GM21529 (cell line): ENCODE measurements around the gene COPS2.

Experiments
- ATAC-seq: cut with Tn5 transposase; IDR thresholded peaks from one replicate; pipeline ENCODE4 v1.9.1; 2021; ENCODE audit not compliant: unreplicated experiment

The COPS2 gene

DNA sequence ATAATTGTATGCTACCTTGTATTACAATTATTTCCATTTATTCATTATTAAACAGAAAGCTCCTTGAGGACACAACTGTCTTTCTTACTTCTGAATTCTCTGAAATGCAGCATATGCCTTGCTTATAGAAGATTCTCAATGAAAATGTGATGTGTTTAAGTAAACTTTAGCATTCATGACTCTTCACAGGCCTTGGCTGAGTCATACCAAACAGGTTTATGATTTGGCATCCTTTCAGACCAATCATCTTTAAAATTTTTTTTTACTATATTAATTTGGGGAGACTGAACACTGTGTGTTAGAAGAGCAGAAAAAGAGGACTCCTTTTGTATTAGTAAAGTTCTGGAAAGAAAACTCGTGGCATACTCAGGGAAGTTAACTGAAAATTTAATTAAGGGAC, 8.3 kb upstream of the COPS2 start:
- no peak for ATAC-seq

GRCh38 chr15:49155834-49156627, 632 bp upstream of the COPS2 start:
- no peak for ATAC-seq

DNA sequence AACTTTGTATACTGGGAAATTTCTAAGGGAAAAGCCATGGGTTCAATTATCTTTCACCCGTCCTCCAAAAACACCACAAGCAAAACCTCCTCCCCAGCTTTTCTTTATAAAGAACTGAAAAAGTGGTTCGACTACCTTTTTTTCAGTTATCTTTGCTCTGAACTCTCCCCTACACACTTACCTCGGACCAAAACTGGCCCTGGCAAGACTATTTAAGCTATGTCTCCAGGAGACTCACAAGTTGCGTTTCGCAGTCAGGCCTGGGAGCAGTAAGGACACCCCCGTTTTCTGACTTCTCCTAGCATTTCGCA, 645 bp downstream of the COPS2 start:
- ATAC-seq = no peak

DNA sequence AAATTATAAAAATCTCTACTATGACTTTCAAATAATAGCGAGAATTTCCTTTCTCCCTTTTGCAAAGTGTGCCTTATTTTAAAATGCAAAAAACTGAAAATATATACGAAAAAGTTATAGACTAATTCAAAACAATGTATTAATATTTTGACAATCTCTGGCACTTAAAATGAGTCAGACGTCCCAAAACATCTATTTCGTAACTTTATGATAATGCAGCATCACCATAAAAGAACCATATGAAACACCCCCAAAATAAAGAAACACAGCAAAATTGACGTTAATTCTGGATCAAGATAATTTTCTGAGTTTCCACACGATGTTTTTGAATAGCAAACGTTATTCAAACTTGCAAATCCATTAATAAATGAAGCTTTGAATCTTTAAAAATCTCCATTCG, 1.0 kb downstream of the COPS2 start:
- no peak for ATAC-seq

- ATAC-seq = no peak
Measured at GRCh38 chr15:49152552-49153312, 2.7 kb downstream of the COPS2 start.

DNA sequence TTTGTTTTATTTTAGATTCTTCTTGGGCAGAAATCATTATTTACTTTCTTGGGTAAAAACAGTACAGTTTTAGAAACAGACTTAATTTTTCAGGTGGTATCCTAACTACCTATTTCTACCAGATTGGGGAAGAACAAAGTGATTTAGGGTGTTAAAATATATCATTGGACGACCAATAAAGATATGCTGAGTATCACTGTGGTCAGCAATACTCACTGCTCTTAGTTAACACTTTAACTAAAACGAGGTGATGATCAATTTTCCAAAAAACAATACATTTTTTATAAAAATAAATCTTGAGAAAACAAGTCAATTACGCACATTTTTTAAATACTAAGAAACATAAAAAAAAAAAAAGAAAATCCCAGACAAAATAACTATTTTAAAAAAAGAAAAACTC, 3.6 kb downstream of the COPS2 start:
- ATAC-seq = no peak

DNA sequence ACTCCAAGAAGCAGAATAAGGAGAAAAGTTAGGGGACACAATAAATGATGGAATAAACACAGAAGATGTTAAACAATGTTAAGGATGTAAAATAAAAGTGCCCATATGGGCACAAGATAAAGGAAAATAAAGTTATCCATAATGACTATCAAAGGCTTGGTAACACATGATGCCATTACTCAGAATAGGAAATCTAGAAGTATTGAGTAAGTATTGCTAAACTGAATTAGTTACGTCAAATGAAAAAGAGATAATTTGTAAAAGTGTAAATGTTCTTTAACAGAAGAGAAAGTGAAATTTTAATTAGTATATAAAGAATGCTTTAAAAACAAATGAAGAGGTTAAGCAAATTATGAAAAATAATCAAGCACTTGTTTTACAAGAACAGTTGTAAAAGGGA, 6.7 kb downstream of the COPS2 start:
- no peak for ATAC-seq

- no peak for ATAC-seq
Measured at GRCh38 chr15:49148298-49148697, 7.1 kb downstream of the COPS2 start.

DNA sequence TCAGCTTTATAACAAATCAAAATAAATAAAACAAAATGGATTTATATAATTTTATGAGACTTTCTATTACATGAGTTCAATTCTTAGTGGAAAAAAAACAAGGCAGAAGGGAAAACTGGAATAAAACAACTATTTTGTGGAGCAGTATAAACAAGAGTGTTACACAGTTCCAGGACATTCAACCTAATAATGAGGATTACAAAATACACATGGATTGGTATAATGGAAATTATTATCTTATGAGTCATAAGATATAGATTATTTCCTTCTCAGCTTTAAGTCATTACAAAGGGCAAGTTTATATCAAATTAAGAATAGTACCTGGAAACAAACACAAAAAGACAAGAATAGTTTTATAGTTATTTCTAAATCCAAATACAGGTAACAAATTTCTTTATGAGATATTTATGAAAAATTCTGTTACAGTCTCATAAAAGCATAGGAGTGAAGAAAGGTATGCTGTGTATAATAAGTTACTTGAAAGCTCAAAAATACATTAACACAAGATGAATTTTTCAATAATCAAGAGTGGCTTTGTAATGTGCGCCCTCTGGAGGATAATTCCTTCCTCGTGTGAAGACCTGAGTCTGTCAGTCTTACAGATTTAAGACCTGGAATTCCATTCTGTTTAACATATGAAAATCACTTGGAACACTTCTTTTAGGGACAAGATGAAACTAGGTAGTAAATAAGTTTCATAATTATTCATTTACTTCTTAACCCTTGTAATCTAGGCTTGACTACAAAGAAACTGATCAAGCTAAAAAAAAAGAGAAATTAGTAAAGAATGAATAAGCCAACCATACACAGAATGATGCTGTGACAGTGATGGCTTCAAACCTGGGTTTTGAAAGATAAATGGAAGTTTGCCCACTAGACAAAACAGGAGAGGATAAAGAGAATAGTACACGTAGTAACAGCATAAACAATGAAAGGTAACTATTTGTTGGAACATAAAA, 9.5 kb downstream of the COPS2 start:
- ATAC-seq = no peak

GRCh38 chr15:49137861-49138260, 17.5 kb downstream of the COPS2 start:
- ATAC-seq = no peak

GRCh38 chr15:49135911-49136310, 19.5 kb downstream of the COPS2 start:
- ATAC-seq = no peak

DNA sequence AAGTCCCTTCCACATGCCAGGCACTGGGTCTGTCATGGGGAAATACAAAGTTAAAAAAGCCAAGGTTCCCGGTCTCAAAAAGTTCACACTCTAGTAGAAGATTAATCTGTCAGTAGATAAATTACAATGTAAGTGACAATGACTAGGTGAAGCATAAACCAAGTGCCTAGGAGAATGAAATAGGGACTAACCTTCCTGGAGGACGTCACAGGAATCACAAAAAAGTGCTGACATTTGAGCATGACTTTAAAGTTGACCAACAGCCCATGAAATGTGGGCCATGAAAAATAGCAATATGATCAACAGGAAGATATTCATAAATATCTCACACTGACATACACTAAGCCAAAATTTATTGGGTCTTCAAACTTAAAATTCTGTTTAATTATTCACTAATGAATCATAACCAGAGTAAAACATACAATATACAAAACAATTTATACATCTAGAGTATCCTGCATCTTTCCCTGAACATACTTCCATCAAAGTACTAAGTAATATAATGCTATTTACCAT, 20.0 kb downstream of the COPS2 start:
- no peak for ATAC-seq

GRCh38 chr15:49134683-49135341, 20.6 kb downstream of the COPS2 start:
- no peak for ATAC-seq

DNA sequence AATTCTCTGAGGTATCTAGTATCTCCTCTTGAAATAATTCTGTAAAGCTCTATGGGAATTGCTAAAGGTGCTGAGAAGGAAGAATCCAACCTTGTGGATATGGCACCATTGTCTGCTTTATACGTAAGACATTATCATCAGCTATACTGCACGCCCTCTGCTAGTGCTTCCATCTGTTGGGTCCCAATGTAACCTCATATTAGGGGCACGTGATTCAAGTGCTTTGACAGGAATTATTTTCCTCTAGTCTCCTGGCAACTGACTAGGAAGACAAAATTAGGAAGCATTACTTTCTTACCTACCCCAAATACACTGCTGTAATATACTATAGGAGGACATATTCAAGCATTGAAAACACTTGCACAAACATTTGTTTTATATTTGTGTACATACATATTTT, 24.0 kb downstream of the COPS2 start:
- ATAC-seq = no peak

DNA sequence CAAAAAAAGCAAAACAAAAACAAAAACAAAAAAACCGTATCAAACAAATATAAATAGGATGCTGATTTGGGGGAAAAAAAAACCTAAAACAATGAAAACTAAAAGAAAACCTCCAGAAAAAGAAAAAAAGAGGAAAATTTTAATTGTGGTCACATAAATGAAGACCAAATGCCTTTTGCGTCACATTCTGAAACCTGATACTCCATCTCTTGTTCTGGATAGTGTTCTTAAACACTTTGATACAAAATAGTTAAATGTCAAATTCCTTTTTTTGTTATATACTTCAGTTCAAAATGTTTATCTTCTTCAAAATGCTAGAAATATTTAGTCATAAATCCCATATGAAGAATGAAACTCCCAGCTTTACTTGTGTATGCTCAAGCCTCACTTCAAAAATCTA, 31.0 kb downstream of the COPS2 start:
- ATAC-seq = no peak

- ATAC-seq = no peak
Measured at GRCh38 chr15:49122541-49123062, 32.8 kb downstream of the COPS2 start.

DNA sequence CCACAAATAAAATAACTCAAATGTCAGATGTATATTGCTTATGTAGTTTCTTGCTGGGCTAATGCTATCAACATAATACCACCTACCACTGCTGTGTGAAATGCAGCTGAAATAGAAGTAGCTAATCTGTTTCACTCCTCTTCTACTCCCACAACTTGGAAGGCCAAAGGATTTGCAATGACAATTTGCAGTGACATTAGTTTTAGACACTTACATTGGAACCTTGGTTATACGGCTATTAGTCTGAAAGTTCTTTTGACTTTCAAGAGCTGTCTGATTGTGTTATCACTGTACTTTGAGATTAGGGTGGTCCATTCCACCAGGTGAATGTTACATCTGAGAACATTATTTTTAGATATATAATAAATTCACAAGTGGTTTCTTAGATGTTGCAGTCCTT, 33.5 kb downstream of the COPS2 start:
- ATAC-seq = no peak

DNA sequence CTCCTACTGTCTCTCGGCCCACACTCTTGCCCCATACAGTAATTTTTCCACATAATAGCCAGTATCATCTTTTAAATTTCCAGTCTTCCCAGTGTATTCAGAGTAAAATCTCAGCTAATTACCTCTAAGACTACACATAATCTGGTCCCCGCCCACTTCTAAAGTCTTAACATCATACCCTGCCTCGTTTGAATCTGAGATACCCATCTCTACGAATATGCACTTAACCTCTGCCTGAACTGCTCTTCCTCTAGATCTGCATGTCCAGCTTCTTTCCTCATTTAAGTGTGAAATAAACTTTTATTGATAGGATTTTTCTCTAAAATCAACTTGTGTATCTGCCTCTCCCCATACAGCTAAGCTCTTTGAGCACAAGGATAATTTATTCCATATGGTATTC, 34.6 kb downstream of the COPS2 start:
- no peak for ATAC-seq

- ATAC-seq = no peak
Measured at GRCh38 chr15:49116108-49116857, 39.1 kb downstream of the COPS2 start.

GRCh38 chr15:49115062-49115461, 40.3 kb downstream of the COPS2 start:
- no peak for ATAC-seq
